HuH-7 (cell line): ENCODE results near the gene COBL.

Source experiments
- DNase-seq: peaks from one replicate; pipeline ENCODE4 v3.0.0; 2011; ENCODE audit warnings: low spot score

Gene COBL

GRCh38 chr7:51046103-51046466 lies 270.5 kb downstream of the COBL start:
- DNase-seq: no peak

GRCh38 chr7:51045319-51046102 lies 271.1 kb downstream of the COBL start:
- no peak for DNase-seq

GRCh38 chr7:51043461-51043860 lies 273.1 kb downstream of the COBL start:
- DNase-seq: no peak

GRCh38 chr7:51040787-51041186 lies 275.8 kb downstream of the COBL start:
- DNase-seq: no peak

GRCh38 chr7:51038573-51038972 lies 278.0 kb downstream of the COBL start:
- DNase-seq: no peak

- DNase-seq: no peak
Measured at GRCh38 chr7:51035716-51036115, 280.9 kb downstream of the COBL start.

- no peak for DNase-seq
Measured at GRCh38 chr7:51034521-51035264, 281.9 kb downstream of the COBL start.

- DNase-seq: no peak
Measured at GRCh38 chr7:51033727-51034520, 282.7 kb downstream of the COBL start.

GRCh38 chr7:51031791-51032515 lies 284.7 kb downstream of the COBL start:
- DNase-seq: no peak

- no peak for DNase-seq
Measured at GRCh38 chr7:51031216-51031615, 285.4 kb downstream of the COBL start.

- DNase-seq: no peak
Measured at GRCh38 chr7:51029701-51030191, 286.9 kb downstream of the COBL start.

GRCh38 chr7:51029131-51029530 lies 287.5 kb downstream of the COBL start:
- DNase-seq: no peak

GRCh38 chr7:51027935-51028830 lies 288.4 kb downstream of the COBL start:
- no peak for DNase-seq

GRCh38 chr7:51027106-51027934 lies 289.3 kb downstream of the COBL start:
- no peak for DNase-seq

GRCh38 chr7:51026341-51026740 lies 290.3 kb downstream of the COBL start:
- DNase-seq: no peak

GRCh38 chr7:51025668-51026067 lies 290.9 kb downstream of the COBL start:
- DNase-seq: no peak

GRCh38 chr7:51024867-51025266 lies 291.7 kb downstream of the COBL start:
- no peak for DNase-seq

- no peak for DNase-seq
Measured at GRCh38 chr7:51023547-51023946, 293.1 kb downstream of the COBL start.

GRCh38 chr7:51022821-51023220 lies 293.8 kb downstream of the COBL start:
- no peak for DNase-seq
